Panc1 (cell line): ENCODE results near the gene C12orf75. TPM values are rescaled to one million over a fixed set of nuclear protein-coding genes. Genes with fewer than 3 reads are reported as not detected.

Experiments used
- ATAC-seq: fragments of 200-7000 bp; cut with Tn5 transposase; 2 replicates; pipeline ENCODE4 v1.9.1; 2020; ENCODE audit warnings: mild to moderate bottlenecking, moderate library complexity
- BruUV-seq: library from RNA; stranded (reverse); fragments of 400-500 nt; replicated peaks from 2 replicates; lab custom pipeline; 2021; lab: Mats Ljungman, UMichigan
- CTCF ChIA-PET: fragments of 300-600 bp; sonication (Branson Sonifier 250); formaldehyde crosslinking; loops from one replicate; lab custom pipeline; 2022; ENCODE audit warnings: antibody characterized with exemption; lab: Charles Lee
- POLR2A ChIA-PET: fragments of 300-600 bp; sonication (Branson Sonifier 250); formaldehyde crosslinking; loops from one replicate; lab custom pipeline; 2022; ENCODE audit warnings: antibody characterized with exemption; lab: Charles Lee
- DNase-seq: peaks from one replicate; pipeline ENCODE4 v3.0.0-alpha.2; 2010; ENCODE audit warnings: low read depth, low spot score
- H3K27ac ChIP-seq: 2 replicates; pipeline ENCODE4 v1.5.1; 2011; ENCODE audit warnings: mild to moderate bottlenecking, low read length, inconsistent platforms
- H3K27me3 ChIP-seq: fragments of 200-500 bp; sonication (Bioruptor generic); 2 replicates; pipeline ENCODE4 v1.6.0; 2014; ENCODE audit warnings: low read length, inconsistent platforms; ENCODE audit not compliant: control insufficient read depth, insufficient read depth
- H3K36me3 ChIP-seq: fragments of 200-500 bp; sonication (Bioruptor generic); 2 replicates; pipeline ENCODE4 v1.5.1; 2014; ENCODE audit warnings: inconsistent platforms, mild to moderate bottlenecking, low read length, moderate library complexity; ENCODE audit not compliant: control insufficient read depth, insufficient read depth
- H3K4me1 ChIP-seq: 2 replicates; pipeline ENCODE4 v1.5.1; 2011; ENCODE audit warnings: inconsistent platforms, mild to moderate bottlenecking, low read length, moderate library complexity; ENCODE audit not compliant: control insufficient read depth, insufficient read depth
- H3K4me3 ChIP-seq, 2 experiments: 2 replicates each; pipeline ENCODE4 v1.5.1; 2011 to 2012; ENCODE audit warnings: low read depth in 2 of 2, low read length in 2 of 2, mild to moderate bottlenecking in 2 of 2, inconsistent platforms in 1 of 2, moderate library complexity in 1 of 2
- H3K9me3 ChIP-seq: fragments of 200-500 bp; sonication (Bioruptor generic); 2 replicates; pipeline ENCODE4 v1.5.1; 2014; ENCODE audit warnings: low read depth, mild to moderate bottlenecking, inconsistent platforms, low read length, moderate library complexity; ENCODE audit not compliant: control insufficient read depth, insufficient read depth
- CTCF ChIP-seq: fragments of 450-650 bp; IDR thresholded peaks from 2 replicates; pipeline ENCODE4 v1.5.1; 2017; ENCODE audit warnings: mild to moderate bottlenecking
- POLR2AphosphoS5 ChIP-seq: IDR thresholded peaks from 2 replicates; pipeline ENCODE4 v1.6.1; 2012; ENCODE audit warnings: mild to moderate bottlenecking, low read depth, low read length, moderate library complexity
- REST ChIP-seq, 2 experiments: IDR thresholded peaks; 2 replicates each; pipeline ENCODE4 v1.6.1; 2011 to 2012; ENCODE audit warnings: low read depth in 2 of 2, control low read depth in 1 of 2, low read length in 1 of 2, mild to moderate bottlenecking in 1 of 2, moderate library complexity in 1 of 2; ENCODE audit not compliant: insufficient read depth in 1 of 2
- SIN3A ChIP-seq: IDR thresholded peaks from 2 replicates; pipeline ENCODE4 v1.6.1; 2012; ENCODE audit warnings: low read depth, mild to moderate bottlenecking, low read length, moderate library complexity, borderline replicate concordance; ENCODE audit not compliant: insufficient read depth
- TCF7L2 ChIP-seq: IDR thresholded peaks from 2 replicates; pipeline ENCODE4 v1.6.1; 2011; ENCODE audit warnings: mild to moderate bottlenecking, low read depth, low read length, inconsistent platforms
- in situ Hi-C: cut with HindIII; loops from 2 replicates; pipeline ENCODE4 v1.10.0; 2016; ENCODE audit warnings: low sequenced_read_pairs, low pct_unique_long_range_greater_than_20kb
- intact Hi-C: fragments of 100-400 bp; cut with micrococcal nuclease; formaldehyde crosslinking; loops from one replicate; pipeline ENCODE4 v1.10.0; 2022; ENCODE audit not compliant: unreplicated experiment
- total RNA-seq: library from RNA; stranded (reverse); gene quantifications from one replicate; pipeline ENCODE4 v1.2.1, GENCODE V29; 2021; ENCODE audit not compliant: unreplicated experiment

The C12orf75 gene
- total RNA-seq, 1 experiment from 2014 or later, result 132 TPM

GRCh38 chr12:105396024-105396423 is 65.5 kb downstream of the C12orf75 start:
- no TSS peak for BruUV-seq
- CTCF ChIA-PET, result no interaction called here
- POLR2A ChIA-PET, result no interaction called here

GRCh38 chr12:105396983-105397382 is 66.5 kb downstream of the C12orf75 start:
- intact Hi-C loops (no loop called here), in situ Hi-C loops (no loop called here)
- Histone ChIP-seq H3K9me3 (no peaks in the 10 kb centered on the region), H3K36me3 (no peaks in the 10 kb centered on the region), H3K4me3 (no peak overlapping the region), H3K4me1 (no peaks in the 10 kb centered on the region), H3K27ac (no peak overlapping the region), H3K27me3 (no peaks in the 10 kb centered on the region)
- POLR2A ChIA-PET, result no interaction called here
- no peak for TF ChIP-seq POLR2AphosphoS5
- TF ChIP-seq CTCF, result no peak
- TF ChIP-seq TCF7L2, result no peak
- no peak for TF ChIP-seq SIN3A
- no peak for TF ChIP-seq REST (IDR thresholded peaks at IDR 0.05; ENCODE audit: insufficient read depth in 1 of 2, low read depth in 2 of 2, low read length in 1 of 2)
- ATAC-seq (no peak), DNase-seq (no peak)
- CTCF ChIA-PET, result no interaction called here
- no TSS peak for BruUV-seq

More at GRCh38 chr12:105396024-105396423, 65.5 kb downstream of the C12orf75 start:
- Histone ChIP-seq H3K27ac (no peak overlapping the region), H3K27me3 (no peaks in the 10 kb centered on the region), H3K9me3 (no peaks in the 10 kb centered on the region), H3K36me3 (no peaks in the 10 kb centered on the region), H3K4me3 (no peak overlapping the region), H3K4me1 (no peaks in the 10 kb centered on the region)
- no peak for DNase-seq
- TF ChIP-seq POLR2AphosphoS5, result no peak
- TF ChIP-seq REST (IDR thresholded peaks at IDR 0.05; ENCODE audit: insufficient read depth in 1 of 2, low read depth in 2 of 2, low read length in 1 of 2), result no peak
- intact Hi-C loops, result no loop called here
- ATAC-seq, result no peak
- in situ Hi-C loops, result no loop called here
